Left kidney (tissue), 2 donors: Measurements from ENCODE around the gene MYMK. TPM values are rescaled to one million over a fixed set of nuclear protein-coding genes. Genes with fewer than 3 reads are reported as not detected.

Experiments used
- DNase-seq: peaks from one replicate; pipeline ENCODE4 v3.0.0-alpha.2; 2013
- polyA plus RNA-seq: library from polyadenylated mRNA; unstranded; fragments of 120-200 nt; gene quantifications from one replicate; pipeline ENCODE4 v1.2.1, GENCODE V29; 2013; ENCODE audit not compliant: insufficient read length

The MYMK gene
- polyA plus RNA-seq, 1 donor = 0.37 TPM

DNA sequence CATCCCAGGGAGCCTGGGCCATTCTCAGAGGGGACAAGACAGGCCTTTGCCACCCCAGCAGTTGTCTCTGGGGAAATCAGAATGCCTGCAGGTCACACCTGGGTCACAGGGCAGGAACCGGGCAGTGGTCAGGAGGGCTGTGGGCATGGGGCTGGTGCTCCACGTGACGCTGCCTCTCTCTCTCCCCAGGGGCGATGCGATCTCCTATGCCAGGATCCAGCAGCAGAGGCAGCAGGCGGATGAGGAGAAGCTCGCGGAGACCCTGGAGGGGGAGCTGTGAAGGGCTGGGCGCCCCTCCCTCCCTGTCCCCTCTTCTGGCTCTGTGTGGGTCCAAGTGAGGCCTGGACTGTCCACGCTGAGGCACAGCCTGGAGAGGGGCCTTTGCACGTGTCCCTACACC is 56.4 kb downstream of the MYMK start:
- DNase-seq = no peak

DNA sequence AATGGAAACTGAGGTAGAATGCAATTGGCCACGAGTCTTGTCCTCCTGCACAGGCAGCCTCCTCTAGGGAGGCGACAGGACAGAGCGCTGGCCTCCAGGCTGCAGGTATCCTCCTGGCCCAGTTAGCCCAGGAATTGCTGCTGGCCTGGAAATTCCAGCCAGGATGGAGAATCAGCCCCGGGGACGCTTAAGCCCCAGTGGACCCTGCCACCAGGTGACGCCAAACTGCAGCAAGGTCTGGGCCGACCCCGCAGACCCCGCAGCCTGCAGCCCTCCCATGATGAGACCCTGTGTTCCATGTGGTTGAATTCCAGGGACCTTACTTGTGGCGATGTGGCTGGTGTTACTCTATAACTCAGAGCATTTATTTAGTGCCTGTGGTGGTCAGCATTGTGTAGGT is 57.7 kb downstream of the MYMK start:
- no peak for DNase-seq

DNA sequence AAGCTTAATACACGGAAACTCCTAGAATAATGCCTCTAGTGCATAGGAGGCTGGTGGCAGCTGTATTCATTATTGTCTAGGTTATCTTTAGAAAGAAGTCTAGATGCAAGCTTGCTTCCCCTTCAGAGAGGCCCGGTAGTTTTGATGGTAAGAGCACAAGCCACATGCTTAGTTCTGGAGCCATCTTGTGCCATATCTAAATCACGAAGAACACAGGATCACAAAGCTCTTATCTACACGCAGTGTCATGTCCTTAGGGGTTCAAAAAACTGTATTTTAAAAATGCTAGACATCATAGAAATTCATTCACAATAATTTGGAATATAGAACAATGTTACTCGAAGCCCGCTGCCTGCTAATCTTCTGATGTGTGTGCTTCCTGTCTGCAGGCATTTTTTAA is 58.8 kb downstream of the MYMK start:
- no peak for DNase-seq

GRCh38 chr9:133464638-133465037 is 60.1 kb downstream of the MYMK start:
- no peak for DNase-seq

Other genes with a start within 250 kb of the MYMK start
- 19.1 TPM for gene ABO, start 249.8 kb downstream of the MYMK start, polyA plus RNA-seq
- gene SURF6, start 188.8 kb downstream of the MYMK start, polyA plus RNA-seq = 22.3 TPM
- gene MED22, start 176.8 kb downstream of the MYMK start, polyA plus RNA-seq = 25.6 TPM
- gene RPL7A, start 176.7 kb downstream of the MYMK start, polyA plus RNA-seq = 2,305 TPM
- 34.7 TPM for gene SURF1, start 168.5 kb downstream of the MYMK start, polyA plus RNA-seq
- gene SURF2, start 168.4 kb downstream of the MYMK start, polyA plus RNA-seq = 17.7 TPM
- 157 TPM for gene SURF4, start 148.9 kb downstream of the MYMK start, polyA plus RNA-seq
- 4.4 TPM for gene STKLD1, start 148.6 kb downstream of the MYMK start, polyA plus RNA-seq
- gene REXO4, start 106.9 kb downstream of the MYMK start, polyA plus RNA-seq = 24.0 TPM
- gene ADAMTS13, start 102.6 kb downstream of the MYMK start, polyA plus RNA-seq = 10.9 TPM
- 27.3 TPM for gene CACFD1, start 65.0 kb downstream of the MYMK start, polyA plus RNA-seq
- gene SLC2A6, start 45.9 kb downstream of the MYMK start, polyA plus RNA-seq = 1.0 TPM
- gene ADAMTSL2, start 9.7 kb upstream of the MYMK start, polyA plus RNA-seq = 1.2 TPM
- 0.12 TPM for gene FAM163B, start 84.4 kb upstream of the MYMK start, polyA plus RNA-seq
- gene DBH, start 111.4 kb upstream of the MYMK start, polyA plus RNA-seq = 0.90 TPM
- gene SARDH, start 213.4 kb upstream of the MYMK start, polyA plus RNA-seq = 9.6 TPM